Stimulated activated CD4-positive, alpha-beta T cell treated with anti-CD3 and anti-CD28 coated beads, Interleukin-2, amount 100 ng/mL, for 24 hours (primary cell): Measurements from ENCODE around the gene LRRC8E.
A peak's percentile ranks its signal among the peaks of the same experiment; 100 is the strongest.
"Not testable (repeated sequence)": the region's sequence is repeated elsewhere in the genome, so short reads cannot be mapped to it uniquely, and the experiment has no call there.

Source experiments
- DNase-seq, 2 donors: peaks; one replicate each; pipeline ENCODE4 v3.0.0-alpha.2; 2020

The LRRC8E gene

GRCh38 chr19:7921967-7922835 is 33.9 kb downstream of the LRRC8E start:
- DNase-seq, result no peak

DNA sequence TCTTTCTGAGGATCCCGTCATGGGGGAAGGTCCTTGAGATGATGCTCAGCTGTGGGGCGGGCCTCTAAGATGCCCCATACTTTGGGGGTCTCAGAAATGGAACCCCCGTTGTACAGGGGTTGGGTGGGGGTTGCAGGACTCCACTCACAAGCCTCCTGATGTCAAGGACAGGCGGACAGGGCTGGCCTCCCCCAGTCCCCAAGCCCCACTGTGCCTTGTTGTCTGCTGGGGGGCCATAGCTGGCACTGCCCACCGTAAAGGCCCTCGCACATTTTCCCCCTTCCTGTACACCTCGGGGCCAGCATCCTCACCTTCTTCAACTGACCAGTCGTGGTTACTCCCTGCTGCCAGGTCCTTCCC is 34.5 kb downstream of the LRRC8E start:
- no peak for DNase-seq

GRCh38 chr19:7923295-7924191 is 35.2 kb downstream of the LRRC8E start:
- DNase-seq, result no peak

- no peak for DNase-seq
Measured at GRCh38 chr19:7924241-7924640, 35.9 kb downstream of the LRRC8E start.

DNA sequence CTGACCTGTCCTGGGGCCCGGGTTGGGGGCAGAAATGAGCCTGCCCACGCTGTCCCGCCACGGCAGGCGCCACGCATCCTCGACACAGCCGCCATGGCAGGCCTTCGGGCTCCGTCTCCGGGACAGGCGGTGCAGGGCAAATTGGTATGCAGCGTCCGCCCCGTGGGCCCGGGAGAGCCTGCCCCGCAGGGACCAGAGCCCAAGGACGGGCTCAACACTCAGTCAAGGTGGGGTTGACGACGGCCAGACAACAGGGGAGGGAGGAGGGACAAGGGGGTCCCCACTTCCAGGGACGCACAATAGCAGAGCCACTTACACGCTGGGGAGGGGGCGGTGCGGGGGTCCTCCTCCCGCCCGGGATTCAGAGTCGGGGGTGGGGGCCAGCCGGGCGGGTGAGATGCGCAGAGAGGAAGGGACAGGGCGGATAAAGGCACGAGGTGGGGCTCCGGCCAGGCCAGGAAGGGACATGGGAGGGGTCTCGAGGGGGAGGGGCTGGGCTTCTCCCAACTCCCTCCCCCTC is 36.4 kb downstream of the LRRC8E start:
- no peak for DNase-seq

GRCh38 chr19:7925171-7925851 is 37.0 kb downstream of the LRRC8E start:
- peak; percentile 80 to 86 for DNase-seq

- peak; percentile 81 to 84 for DNase-seq
Measured at GRCh38 chr19:7926021-7926726, 37.9 kb downstream of the LRRC8E start, which contains the start of gene CTXN1. Gene CTXN1 (minus strand): TSS chr19:7926135. CDS start chr19:7925538, 597 bp downstream.

DNA sequence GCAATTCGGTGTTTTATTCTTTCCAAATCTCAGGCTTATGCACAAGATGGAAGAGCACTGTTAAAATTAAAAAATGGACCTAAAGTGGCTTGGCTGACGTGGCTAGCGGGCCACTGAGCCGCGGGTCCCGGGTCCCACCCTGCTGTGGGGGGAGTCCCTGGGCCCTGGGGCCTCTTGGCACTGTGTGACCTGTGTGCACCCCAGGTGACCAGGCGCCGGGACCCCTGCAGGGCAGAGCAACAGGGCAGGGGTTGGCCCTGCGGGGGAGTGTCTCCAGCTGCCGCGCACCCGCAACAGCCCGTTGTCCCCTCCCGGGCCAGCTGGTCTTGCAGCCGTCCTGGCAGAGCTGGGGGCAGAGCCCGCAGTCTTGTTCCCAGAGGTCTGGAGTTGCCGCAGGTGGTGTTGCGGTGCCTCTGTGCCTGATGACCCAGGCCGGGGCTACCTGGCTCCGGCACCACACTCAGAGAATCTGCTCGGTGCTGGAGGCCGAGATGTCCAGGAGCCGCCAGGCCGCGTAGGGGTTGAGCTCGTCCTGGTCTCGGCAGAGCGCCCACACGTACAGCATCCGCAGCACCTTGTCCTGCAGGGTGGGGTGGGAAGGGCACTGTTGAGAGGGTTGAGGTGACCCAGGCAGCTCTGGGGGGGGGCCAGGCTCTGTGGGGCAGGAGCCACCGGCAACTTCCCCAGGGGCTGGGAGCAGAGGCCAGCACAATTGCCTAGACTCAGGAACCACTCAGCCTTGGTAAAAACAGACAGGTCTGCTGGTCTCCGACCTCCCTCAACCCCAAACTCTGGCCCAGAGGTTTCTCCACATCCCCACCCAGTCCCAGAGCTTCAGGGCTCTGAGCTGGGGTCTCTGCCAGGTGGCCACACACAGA is 38.7 kb downstream of the LRRC8E start:
- no peak for DNase-seq

DNA sequence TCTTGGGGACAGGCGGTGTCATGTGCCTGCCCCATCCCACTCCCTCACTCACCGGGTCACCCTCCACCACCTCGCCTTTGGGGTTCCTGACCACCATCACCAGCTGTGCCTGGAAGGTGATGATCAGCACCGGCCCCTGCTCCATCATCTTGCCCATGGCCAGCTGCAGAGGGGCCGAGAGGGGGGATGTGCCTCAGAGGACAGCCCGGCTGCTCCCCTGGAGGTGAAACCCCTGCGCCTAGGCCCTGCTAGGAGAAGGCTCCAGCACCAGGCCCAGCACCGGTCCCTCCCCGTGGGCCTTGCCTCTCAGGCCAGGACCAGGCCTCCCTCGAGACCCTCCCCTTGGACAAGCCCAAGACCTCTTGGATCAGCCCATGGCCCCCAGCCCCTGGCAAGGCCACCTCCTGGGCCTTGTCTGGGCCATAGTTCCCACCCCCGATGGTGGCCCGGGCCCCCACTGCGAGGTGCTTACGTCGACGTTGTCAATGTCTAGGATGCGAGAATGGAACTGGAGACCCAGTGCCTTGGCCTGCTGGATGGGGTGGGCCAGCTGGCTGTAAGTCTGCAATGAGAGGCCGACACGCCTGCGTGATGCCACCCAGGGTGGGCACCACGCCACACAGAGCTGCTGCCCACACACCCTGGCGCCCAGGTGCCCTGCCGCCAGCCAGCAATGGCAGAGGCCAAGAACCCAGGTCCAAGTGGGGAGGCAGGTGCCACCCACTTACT is 39.5 kb downstream of the LRRC8E start:
- no peak for DNase-seq

DNA sequence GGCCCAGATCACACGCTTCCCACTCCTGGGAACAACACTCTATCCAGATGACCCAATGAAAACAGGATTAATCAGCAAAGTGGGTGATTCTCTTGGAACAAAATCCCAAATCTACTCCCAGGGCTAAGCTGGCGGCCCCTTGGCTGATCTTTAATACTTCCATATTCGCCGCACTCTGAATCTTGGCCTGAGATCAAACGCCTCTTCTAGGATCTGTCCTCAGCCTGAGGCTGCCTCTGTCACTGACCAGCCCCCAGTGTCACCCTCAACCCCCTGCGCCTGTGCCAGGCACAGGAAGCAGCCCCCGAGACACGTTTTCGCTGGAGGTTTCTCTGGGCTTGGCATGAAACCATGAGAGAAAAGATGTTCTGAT is 40.0 kb downstream of the LRRC8E start:
- no peak for DNase-seq

DNA sequence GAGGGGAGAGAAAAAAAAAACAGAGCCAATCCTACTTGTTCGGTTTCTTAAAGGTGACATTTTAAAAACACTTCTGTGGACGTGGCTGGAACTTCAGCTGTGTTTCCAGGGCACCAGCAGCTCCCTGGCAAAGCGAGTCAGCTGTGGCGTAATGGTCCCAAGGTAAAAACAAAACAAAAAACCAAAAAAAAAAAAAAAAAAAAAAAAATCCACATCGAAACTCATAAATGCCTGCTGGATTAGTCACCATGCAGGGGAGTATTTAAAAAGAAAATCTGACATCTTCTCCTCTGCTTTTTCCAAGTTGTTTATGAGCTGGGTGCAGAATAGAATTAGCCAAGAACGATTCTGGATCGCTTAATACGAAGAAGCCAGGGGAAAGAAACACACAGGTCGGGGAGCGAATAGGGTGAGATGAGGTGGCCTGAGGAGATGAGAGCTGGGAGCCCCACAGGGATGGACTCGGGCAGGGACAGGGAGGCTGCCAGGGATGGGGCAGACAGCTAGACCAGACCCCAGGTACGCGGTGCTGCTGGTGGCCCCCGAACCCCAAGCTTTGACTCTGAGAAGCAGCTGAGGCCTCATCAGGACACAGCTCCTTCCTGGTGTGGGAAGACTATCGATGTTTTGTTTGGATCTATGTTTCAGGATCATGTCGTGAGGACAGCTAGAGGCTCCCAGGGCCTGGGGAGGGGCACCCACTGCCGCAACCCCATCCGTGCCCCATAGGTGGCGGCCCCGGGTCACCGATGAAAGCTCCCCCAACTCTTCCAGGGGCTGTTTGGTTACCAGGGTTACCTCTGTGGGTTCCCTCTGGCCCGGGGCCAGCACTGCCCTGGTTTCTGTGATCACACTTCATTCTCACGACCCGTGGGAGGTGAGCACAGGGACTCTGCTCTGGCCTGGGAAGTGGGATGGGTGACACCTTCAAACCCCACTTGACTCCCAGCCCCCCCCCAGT is 40.7 kb downstream of the LRRC8E start:
- DNase-seq, result peak; percentile 67 to 68

GRCh38 chr19:7930030-7930429 is 41.7 kb downstream of the LRRC8E start:
- not testable (repeated sequence) for DNase-seq

- no peak for DNase-seq
Measured at GRCh38 chr19:7930765-7931164, 42.5 kb downstream of the LRRC8E start.

GRCh38 chr19:7931221-7932061 is 43.1 kb downstream of the LRRC8E start:
- DNase-seq, result no peak

DNA sequence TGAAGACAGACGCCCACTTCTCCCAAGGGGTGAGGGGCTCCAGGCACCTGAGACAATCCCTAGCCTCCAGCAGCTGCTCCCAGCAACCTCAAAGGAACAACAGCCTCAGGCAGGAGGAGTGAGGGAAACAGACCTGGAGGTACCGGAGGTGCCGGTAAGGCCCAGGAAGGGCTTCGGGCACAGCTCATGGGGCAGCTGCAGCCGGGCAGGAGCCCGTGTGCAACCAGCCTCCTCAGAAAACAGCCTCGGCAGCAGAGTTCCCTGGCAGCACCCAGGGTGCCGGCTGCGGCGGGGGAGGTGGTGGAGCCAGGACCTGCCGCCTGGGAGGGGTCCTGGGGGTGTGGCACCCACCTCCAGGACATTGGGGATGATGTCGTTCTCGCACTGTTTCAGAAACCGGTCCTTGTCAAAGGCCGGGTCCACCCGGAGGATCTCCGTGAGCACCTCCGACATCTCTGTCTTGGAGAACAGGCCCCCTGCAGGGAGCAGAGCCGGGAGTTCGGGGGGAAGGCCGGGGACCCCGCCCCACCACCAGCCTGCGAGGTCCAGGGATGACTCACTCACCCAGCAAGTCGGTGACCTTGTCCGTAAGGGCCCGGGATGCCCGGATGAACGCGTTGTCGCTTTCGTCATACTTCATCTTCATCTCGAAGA is 44.1 kb downstream of the LRRC8E start:
- no peak for DNase-seq

GRCh38 chr19:7932930-7933300 is 44.6 kb downstream of the LRRC8E start:
- DNase-seq, result no peak

DNA sequence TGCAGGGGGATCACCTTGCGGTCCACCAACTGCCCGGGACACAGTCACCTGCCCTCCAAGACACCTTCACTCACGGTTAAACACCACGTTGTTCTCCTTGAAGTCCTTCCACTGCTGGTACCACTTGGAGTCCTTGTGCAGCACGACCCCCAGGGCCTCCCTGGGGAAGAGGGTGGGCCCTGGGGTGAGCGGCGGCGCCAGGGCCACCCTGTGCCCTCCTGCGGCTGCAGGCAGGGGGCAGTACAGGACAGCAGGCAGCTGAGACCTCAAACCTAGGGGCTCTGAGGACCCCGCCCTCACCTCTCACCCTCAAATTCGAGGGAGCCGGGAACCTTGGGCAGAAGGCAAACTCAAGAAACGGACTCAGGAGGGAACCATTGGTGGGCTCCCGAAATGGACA is 45.1 kb downstream of the LRRC8E start:
- DNase-seq, result no peak
